ENCODE results near the gene APP.

Gene APP

GRCh38 chr21:25850126-25850842 lies 320.3 kb downstream of the APP start:
- Histone ChIP-seq H3K4me2 (no peak overlapping the region), H3K27ac (no peak overlapping the region), H4K20me1 (ENCODE audit: insufficient read depth) (no peaks in the 10 kb centered on the region), H3K79me2 (ENCODE audit: insufficient read depth, low read depth) (no peaks in the 10 kb centered on the region), H3K4me1 (ENCODE audit: low read depth, poor library complexity, severe bottlenecking) (no peaks in the 10 kb centered on the region), H2AFZ (ENCODE audit: low read depth) (no peak overlapping the region), H3K9ac (no peak overlapping the region), H3K27me3 (ENCODE audit: insufficient read depth, low read depth) (no peaks in the 10 kb centered on the region), H3K36me3 (ENCODE audit: insufficient read depth) (no peaks in the 10 kb centered on the region), H3K4me3 (IDR thresholded peaks at IDR 0.05; ENCODE audit: insufficient read depth, low read depth, low read length) (no peak overlapping the region)
- TF ChIP-seq CTCF (conservative IDR thresholded peaks at IDR 0.05; ENCODE audit: low read depth, low read length) = no peak

- TF ChIP-seq CTCF (conservative IDR thresholded peaks at IDR 0.05; ENCODE audit: low read depth, low read length) = no peak
- no peak overlapping the region for H3K4me3 ChIP-seq (IDR thresholded peaks at IDR 0.05; ENCODE audit: insufficient read depth, low read depth, low read length)
- no peaks in the 10 kb centered on the region for H4K20me1 ChIP-seq (ENCODE audit: insufficient read depth)
- no peaks in the 10 kb centered on the region for H3K36me3 ChIP-seq (ENCODE audit: insufficient read depth)
- no peaks in the 10 kb centered on the region for H3K4me1 ChIP-seq (ENCODE audit: low read depth, poor library complexity, severe bottlenecking)
- no peak overlapping the region for H3K9ac ChIP-seq
- H3K4me2 ChIP-seq = no peak overlapping the region
- no peak overlapping the region for H3K27ac ChIP-seq
- no peaks in the 10 kb centered on the region for H3K79me2 ChIP-seq (ENCODE audit: insufficient read depth, low read depth)
- no peak overlapping the region for H2AFZ ChIP-seq (ENCODE audit: low read depth)
- H3K27me3 ChIP-seq (ENCODE audit: insufficient read depth, low read depth) = no peaks in the 10 kb centered on the region
These were observed 322.3 kb downstream of the APP start for GRCh38 chr21:25848309-25848708.

GRCh38 chr21:25845729-25846256 lies 324.8 kb downstream of the APP start:
- Histone ChIP-seq H3K27me3 (ENCODE audit: insufficient read depth, low read depth) (no peaks in the 10 kb centered on the region), H2AFZ (ENCODE audit: low read depth) (no peak overlapping the region)
- no peak for TF ChIP-seq CTCF (conservative IDR thresholded peaks at IDR 0.05; ENCODE audit: low read depth, low read length)

GRCh38 chr21:25842925-25843324 lies 327.6 kb downstream of the APP start:
- no peak overlapping the region for H3K4me3 ChIP-seq (IDR thresholded peaks at IDR 0.05; ENCODE audit: insufficient read depth, low read depth, low read length)
- H3K36me3 ChIP-seq (ENCODE audit: insufficient read depth) = no peaks in the 10 kb centered on the region
- no peak for TF ChIP-seq CTCF (conservative IDR thresholded peaks at IDR 0.05; ENCODE audit: low read depth, low read length)
- H3K79me2 ChIP-seq (ENCODE audit: insufficient read depth, low read depth) = no peaks in the 10 kb centered on the region
- no peaks in the 10 kb centered on the region for H3K4me1 ChIP-seq (ENCODE audit: low read depth, poor library complexity, severe bottlenecking)
- H3K4me2 ChIP-seq = no peak overlapping the region
- H3K27me3 ChIP-seq (ENCODE audit: insufficient read depth, low read depth) = no peaks in the 10 kb centered on the region
- no peak overlapping the region for H3K27ac ChIP-seq
- no peak overlapping the region for H2AFZ ChIP-seq (ENCODE audit: low read depth)
- H3K9ac ChIP-seq = no peak overlapping the region
- H4K20me1 ChIP-seq (ENCODE audit: insufficient read depth) = no peaks in the 10 kb centered on the region

More at GRCh38 chr21:25845729-25846256, 324.8 kb downstream of the APP start:
- H3K4me1 ChIP-seq (ENCODE audit: low read depth, poor library complexity, severe bottlenecking) = no peaks in the 10 kb centered on the region
- no peaks in the 10 kb centered on the region for H4K20me1 ChIP-seq (ENCODE audit: insufficient read depth)
- H3K4me3 ChIP-seq (IDR thresholded peaks at IDR 0.05; ENCODE audit: insufficient read depth, low read depth, low read length) = no peak overlapping the region
- H3K4me2 ChIP-seq = no peak overlapping the region
- no peaks in the 10 kb centered on the region for H3K36me3 ChIP-seq (ENCODE audit: insufficient read depth)
- no peak overlapping the region for H3K27ac ChIP-seq
- H3K9ac ChIP-seq = no peak overlapping the region
- no peaks in the 10 kb centered on the region for H3K79me2 ChIP-seq (ENCODE audit: insufficient read depth, low read depth)
